G401.6 (cell line): ENCODE measurements around the gene GSE1.

ENCODE experiments used
- FAIRE-seq: peaks from 2 replicates; lab custom pipeline; 2012; peaks lifted over from hg19 to GRCh38; lab: Jason Lieb, UNC

Gene GSE1

GRCh38 chr16:85708338-85708737 lies 95.2 kb downstream of the GSE1 start:
- no peak for FAIRE-seq

DNA sequence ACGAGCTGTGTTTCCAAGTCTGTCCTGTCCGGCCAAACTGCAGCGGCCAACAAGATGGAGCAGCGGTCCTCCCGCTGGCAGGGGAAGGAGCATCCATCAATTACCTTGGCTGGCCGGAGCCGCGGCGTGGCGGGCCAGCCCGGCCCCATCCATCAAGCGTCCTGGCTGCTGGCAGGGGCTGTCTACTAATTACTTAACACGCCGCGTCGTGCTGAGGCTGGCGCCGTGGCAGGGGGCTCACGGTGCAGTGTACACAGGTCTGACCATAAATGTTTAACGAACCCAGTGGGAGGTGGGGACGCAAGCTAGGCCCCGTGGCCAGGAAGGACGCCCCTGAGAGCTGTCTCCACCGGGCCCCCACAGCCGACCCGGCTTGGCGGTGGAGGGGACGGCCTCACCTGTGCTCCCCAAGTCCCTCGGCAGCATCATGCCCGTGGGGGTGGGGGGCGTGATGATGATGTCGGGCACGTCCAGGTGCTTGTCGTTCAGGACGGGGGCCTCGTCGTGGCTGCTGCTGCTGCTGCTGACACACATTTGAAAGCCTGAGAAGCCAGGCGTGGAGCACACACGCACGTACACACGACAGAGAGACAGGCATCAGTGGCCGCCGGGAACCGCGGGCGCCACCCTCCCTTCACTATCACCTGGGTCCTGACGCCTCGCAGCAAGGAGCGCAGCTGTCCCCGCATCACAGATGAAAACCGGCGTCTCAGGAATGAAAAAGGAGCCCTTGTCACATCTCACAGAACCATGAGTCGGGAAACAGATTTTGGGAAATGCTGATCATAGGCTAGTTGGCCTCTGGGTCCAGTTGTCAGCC lies 96.9 kb downstream of the GSE1 start:
- FAIRE-seq, result no peak

DNA sequence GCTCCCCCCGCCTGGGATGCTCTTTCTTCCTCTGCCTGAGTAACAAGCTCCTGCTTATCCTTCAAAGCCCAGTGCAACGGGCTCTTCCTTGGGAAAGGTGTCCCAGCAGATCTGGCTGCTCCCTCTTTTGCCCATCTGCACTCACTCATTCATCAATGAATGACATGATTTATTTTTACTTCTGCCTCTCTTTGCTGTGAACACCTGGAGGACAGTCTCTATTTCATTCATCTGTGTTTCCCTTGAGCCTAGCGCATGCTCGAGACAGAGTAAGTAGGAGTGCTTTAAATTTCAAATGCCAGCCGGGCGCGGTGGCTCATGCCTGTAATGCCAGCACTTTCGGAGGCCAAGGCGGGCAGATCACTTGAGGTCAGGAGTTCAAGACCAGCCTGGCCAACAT lies 97.6 kb downstream of the GSE1 start:
- FAIRE-seq, result no peak

GRCh38 chr16:85711982-85712587 lies 99.0 kb downstream of the GSE1 start:
- FAIRE-seq, result no peak

- no peak for FAIRE-seq
These were observed 99.7 kb downstream of the GSE1 start for GRCh38 chr16:85712801-85713200.

DNA sequence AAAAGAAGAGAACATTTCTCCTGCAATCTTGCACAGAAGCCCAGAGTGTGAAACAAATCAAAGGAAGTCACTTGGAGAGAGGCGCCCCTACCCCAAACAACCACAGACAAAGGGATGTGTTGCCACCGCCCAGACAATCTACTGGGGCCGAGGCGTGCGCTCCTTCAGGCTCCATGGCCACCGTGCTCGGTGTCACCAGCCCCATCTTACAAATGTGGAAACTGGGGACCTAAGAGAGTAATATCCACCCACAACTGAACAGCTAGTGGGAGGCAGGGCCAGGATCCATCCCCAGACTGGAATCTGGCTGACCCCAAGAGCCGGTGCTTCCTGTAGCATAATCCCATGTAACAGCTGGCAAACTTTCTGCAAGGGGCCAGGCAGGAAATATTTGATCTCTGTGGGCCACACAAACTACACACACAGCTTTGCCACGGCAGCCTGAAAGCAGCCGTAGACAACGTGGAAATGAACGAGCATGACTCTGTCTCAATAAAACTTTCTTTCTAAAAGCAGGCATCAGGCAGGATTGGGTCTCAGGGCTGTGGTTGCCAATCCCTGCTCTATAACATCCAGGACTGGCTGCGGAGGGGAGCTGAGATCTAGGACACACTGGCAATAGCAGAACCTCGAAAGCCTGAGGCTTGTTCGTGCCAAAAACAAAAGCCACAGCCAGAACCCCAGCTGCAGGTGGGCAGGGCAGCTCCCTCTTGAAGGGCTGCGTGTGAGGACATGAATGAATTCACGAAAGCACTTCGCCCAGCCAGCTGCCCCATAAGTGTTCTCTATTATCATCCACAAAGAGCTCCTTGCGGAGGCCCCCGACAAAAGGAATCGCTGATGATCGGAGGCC lies 102.3 kb downstream of the GSE1 start:
- FAIRE-seq, result no peak

DNA sequence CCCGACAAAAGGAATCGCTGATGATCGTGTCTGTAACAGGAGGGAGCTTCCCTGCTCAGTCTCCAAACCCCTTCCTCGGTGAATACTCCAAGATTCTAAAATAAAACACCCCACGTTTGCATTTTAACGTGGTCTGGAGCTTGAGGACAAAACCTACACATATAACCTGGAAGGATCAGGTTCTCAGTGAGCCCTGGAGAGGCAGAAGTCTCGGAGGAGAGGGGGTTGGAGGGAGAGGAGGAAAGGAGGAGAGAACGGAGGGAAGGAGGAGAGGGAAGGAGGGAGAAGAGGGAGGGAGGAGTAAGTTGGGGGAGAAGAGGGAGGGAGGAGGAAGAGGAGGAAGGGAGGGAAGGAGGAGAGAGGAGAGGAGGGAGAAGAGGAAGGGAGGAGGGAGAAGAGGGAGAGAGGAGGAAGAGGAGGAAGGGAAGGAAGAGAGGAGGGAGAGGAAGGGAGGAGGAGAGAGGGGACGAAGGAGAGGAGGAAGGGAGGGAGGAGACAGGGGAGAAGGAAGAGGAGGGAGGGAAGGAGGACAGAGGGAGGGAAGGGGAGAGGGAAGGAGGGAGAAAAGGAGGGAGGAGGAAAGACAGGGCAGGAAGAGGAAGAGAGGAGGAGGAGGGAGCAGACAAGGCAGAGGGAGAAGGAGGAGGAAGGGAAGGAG lies 103.0 kb downstream of the GSE1 start:
- FAIRE-seq, result no peak

GRCh38 chr16:85716680-85717038 lies 103.5 kb downstream of the GSE1 start:
- FAIRE-seq, result no peak

DNA sequence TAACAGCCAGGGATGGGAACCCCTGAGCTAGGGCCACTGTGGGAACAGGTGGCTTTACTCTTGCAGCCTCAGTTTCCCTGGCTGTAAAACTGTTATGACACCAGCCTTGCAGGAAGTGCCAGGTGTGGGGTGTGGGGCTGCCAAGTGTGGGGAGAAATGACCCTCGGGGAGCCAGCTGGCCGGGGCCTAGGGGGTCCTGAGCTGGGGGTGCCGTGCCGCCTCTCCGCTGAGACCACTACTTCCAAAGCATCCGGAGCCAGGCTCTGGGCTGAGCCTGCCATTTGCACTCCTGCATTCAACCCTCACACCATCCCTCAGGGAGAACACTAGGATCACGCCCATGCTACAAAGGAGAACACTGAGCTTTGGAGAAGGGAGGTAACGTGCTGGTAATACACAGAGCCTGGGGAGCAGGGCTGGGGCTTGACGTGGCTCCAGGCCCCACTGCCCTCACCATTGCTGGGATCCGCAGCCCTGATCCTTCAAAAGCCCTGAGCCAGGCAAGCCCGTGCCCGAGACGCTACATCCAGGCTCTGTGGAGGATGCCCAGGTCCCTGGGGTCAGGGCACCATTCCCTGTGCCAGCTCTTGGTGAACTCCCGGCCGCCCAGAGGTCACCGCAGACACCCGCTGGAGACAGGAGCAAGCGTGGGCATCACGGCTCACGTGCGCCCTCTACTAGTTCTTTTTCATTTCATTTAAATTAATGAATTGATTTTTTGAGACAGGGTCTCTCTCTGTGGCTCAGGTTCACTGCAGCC lies 104.5 kb downstream of the GSE1 start:
- FAIRE-seq, result peak; percentile 30

DNA sequence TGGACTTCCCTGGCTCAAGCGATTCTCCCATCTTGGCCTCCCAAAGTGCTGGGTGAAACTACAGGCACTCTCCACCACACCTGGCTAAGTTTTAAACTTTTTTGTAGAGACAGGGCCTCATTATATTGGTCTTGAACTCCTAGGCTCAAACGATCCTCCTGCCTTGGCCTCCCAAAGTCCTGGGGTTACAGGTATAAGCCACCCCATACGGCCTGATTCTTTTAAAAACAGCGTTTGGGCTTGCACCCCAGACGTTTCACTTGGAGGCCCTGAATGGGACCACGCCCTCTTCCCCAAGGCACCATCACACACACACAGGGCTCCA lies 105.0 kb downstream of the GSE1 start:
- no peak for FAIRE-seq

DNA sequence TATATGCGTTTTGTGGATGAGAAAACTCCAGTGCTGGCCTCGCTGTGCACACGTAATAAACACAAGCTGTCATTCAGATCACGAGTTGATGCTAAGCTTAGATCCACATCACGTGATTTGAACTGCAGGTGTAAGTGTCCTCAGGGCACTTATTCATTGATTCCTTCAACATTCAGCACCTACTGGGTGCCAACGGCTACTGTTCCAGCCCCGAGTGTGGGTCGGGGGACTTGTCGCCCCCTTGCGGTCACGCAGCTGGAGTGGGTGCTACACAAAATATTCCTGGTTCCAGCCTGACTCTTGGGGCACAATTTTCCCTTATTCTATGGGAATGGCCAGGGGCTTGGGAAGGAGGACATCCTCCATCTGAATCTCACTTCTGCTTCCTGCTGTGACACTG lies 105.6 kb downstream of the GSE1 start:
- FAIRE-seq, result no peak

GRCh38 chr16:85719605-85720301 lies 106.6 kb downstream of the GSE1 start:
- no peak for FAIRE-seq

GRCh38 chr16:85720302-85720637 lies 107.1 kb downstream of the GSE1 start:
- no peak for FAIRE-seq

DNA sequence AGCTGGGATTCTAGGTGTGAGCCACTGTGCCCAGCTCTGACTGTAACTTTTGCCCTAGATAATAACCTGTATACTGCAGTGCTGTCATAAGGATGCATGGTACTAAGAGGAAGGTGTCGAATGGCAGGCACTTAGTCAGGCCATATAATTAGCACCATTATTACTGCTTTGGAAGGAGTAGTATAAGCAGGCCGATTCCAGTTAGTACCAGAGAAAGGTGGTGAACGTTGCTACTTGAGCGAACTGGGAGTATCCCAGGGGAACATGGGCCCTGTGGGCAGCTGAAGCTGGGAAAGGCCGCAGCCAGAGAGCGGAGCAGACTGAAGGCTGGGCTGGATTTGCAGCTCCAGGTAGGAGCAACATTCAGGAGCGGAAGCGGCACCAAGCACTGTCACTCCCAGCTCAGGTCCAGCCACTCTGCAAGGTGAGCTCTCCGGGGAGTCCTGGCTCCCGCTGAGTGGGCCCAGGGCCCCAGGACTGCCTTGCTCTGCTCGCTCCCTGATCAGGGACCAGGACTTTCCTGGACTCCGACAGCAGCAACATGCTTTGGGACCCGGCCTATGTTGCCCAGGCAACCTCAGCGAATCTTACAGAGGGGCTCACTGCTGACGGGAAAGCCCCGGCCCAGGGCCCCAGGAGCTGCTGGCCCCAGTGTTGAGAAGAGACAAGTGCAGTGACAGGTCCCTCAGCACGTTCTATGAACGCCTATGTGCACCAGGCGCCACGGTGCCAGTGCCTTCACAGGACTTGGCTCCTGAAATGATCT lies 109.2 kb downstream of the GSE1 start:
- FAIRE-seq, result no peak

GRCh38 chr16:85724126-85724879 lies 111.2 kb downstream of the GSE1 start:
- no peak for FAIRE-seq

DNA sequence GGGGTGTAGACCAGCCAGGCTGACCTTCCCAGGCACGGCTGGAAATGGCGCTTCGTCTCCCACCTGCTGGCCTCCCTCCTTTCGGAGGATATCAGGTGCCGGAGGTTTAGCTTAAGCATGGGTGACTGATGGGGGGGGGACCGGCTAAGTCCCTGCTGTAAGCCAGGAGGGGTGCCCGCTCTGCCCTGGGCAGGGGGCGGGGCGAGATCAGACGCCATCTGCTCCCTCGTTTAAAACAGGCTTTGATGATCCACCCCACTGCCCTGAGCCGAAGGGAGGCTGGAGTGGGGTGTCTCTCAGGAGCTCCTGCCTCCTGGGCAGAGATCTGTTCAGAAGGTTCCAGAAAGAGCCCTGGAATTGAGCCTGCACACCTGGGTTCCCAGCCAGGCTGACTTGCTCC lies 111.8 kb downstream of the GSE1 start:
- no peak for FAIRE-seq
